WTC11 (cell line): ENCODE data around the gene ELOVL6. TPM values are rescaled to one million over a fixed set of nuclear protein-coding genes. Genes with fewer than 3 reads are reported as not detected.
A peak's percentile ranks its signal among the peaks of the same experiment; 100 is the strongest.

Experiments
- ATAC-seq: fragments of 200-7000 bp; cut with Tn5 transposase; 2 replicates; pipeline ENCODE4 v1.10.0; 2021; ENCODE audit warnings: mild to moderate bottlenecking, moderate library complexity
- Bru-seq: library from RNA; stranded (reverse); fragments of 400-500 nt; gene quantifications from one replicate; lab custom pipeline; 2021; lab: Mats Ljungman, UMichigan
- CTCF ChIA-PET: fragments of 300-600 bp; sonication (Branson Sonifier 250); formaldehyde crosslinking; loops from one replicate; lab custom pipeline; 2021; ENCODE audit warnings: antibody characterized with exemption; lab: Charles Lee
- POLR2A ChIA-PET: fragments of 350-600 bp; sonication (Branson Sonifier 250); formaldehyde crosslinking; loops from one replicate; lab custom pipeline; 2021; ENCODE audit warnings: antibody characterized with exemption; lab: Charles Lee
- DNase-seq: peaks from one replicate; pipeline ENCODE4 v3.0.0; 2021; ENCODE audit warnings: low spot score
- H3K27ac Mint-ChIP-seq: 2 replicates; pipeline ENCODE4 v1.8.0; 2021; ENCODE audit warnings: mixed read lengths
- H3K27me3 Mint-ChIP-seq: 2 replicates; pipeline ENCODE4 v1.8.0; 2021; ENCODE audit warnings: low read depth, mild to moderate bottlenecking, moderate library complexity, mixed read lengths
- H3K36me3 Mint-ChIP-seq: 2 replicates; pipeline ENCODE4 v1.8.0; 2021; ENCODE audit warnings: mixed read lengths
- H3K4me1 Mint-ChIP-seq: 2 replicates; pipeline ENCODE4 v1.8.0; 2022; ENCODE audit warnings: mixed read lengths
- H3K4me3 Mint-ChIP-seq: 2 replicates; pipeline ENCODE4 v1.8.0; 2021; ENCODE audit warnings: mild to moderate bottlenecking, moderate library complexity, mixed read lengths
- H3K9me3 Mint-ChIP-seq: 2 replicates; pipeline ENCODE4 v1.8.0; 2021; ENCODE audit warnings: mixed read lengths
- ATF1 ChIP-seq: sonication (generic); formaldehyde crosslinking; IDR thresholded peaks from 2 replicates; pipeline ENCODE4 v1.8.1; 2023; ENCODE audit warnings: mild to moderate bottlenecking, moderate library complexity, missing genetic modification reagents
- ATF3 ChIP-seq: sonication (generic); formaldehyde crosslinking; conservative IDR thresholded peaks from 2 replicates; pipeline ENCODE4 v1.8.1; 2022; ENCODE audit warnings: mild to moderate bottlenecking, missing genetic modification reagents
- E2F1 ChIP-seq: sonication (generic); formaldehyde crosslinking; IDR thresholded peaks from 2 replicates; pipeline ENCODE4 v1.8.0; 2022; ENCODE audit warnings: mild to moderate bottlenecking, missing genetic modification reagents
- E2F4 ChIP-seq: sonication (generic); formaldehyde crosslinking; IDR thresholded peaks from 2 replicates; pipeline ENCODE4 v1.8.1; 2022; ENCODE audit warnings: low read depth, mild to moderate bottlenecking, moderate library complexity, missing genetic modification reagents, borderline replicate concordance
- ERG ChIP-seq: fragments of 250-450 bp; sonication (Bioruptor Pico); IDR thresholded peaks from 2 replicates; pipeline ENCODE4 v1.8.0; 2021; ENCODE audit warnings: mild to moderate bottlenecking
- ESRRA ChIP-seq: sonication (generic); formaldehyde crosslinking; IDR thresholded peaks from 2 replicates; pipeline ENCODE4 v1.8.1; 2022; ENCODE audit warnings: mild to moderate bottlenecking, missing genetic modification reagents, borderline replicate concordance
- ETV6 ChIP-seq: sonication (generic); formaldehyde crosslinking; IDR thresholded peaks from 2 replicates; pipeline ENCODE4 v1.8.1; 2022; ENCODE audit warnings: mild to moderate bottlenecking, missing genetic modification reagents
- FOXK1 ChIP-seq: sonication (generic); formaldehyde crosslinking; IDR thresholded peaks from 2 replicates; pipeline ENCODE4 v1.8.0; 2022; ENCODE audit warnings: mild to moderate bottlenecking, moderate library complexity, missing genetic modification reagents
- HMGXB4 ChIP-seq: sonication (generic); formaldehyde crosslinking; IDR thresholded peaks from 2 replicates; pipeline ENCODE4 v1.8.1; 2023; ENCODE audit warnings: mild to moderate bottlenecking, moderate library complexity, missing genetic modification reagents
- MXD4 ChIP-seq: fragments of 250-450 bp; sonication (Bioruptor Pico); IDR thresholded peaks from 2 replicates; pipeline ENCODE4 v1.8.0; 2021; ENCODE audit warnings: mild to moderate bottlenecking, moderate library complexity, borderline replicate concordance
- MYBL2 ChIP-seq: sonication (generic); formaldehyde crosslinking; IDR thresholded peaks from 2 replicates; pipeline ENCODE4 v1.8.1; 2023; ENCODE audit warnings: mild to moderate bottlenecking, moderate library complexity, missing genetic modification reagents
- NFE2L1 ChIP-seq: sonication (generic); formaldehyde crosslinking; IDR thresholded peaks from 2 replicates; pipeline ENCODE4 v1.8.1; 2023; ENCODE audit warnings: missing genetic modification reagents
- NFYB ChIP-seq: sonication (generic); formaldehyde crosslinking; conservative IDR thresholded peaks from 2 replicates; pipeline ENCODE4 v1.8.0; 2022; ENCODE audit warnings: low read depth, missing genetic modification reagents
- NR1H2 ChIP-seq: sonication (generic); formaldehyde crosslinking; IDR thresholded peaks from 2 replicates; pipeline ENCODE4 v1.9.0; 2021; ENCODE audit warnings: mild to moderate bottlenecking, moderate library complexity, missing genetic modification reagents
- NR2C2 ChIP-seq: sonication (generic); formaldehyde crosslinking; IDR thresholded peaks from 2 replicates; pipeline ENCODE4 v1.8.0; 2022; ENCODE audit warnings: mild to moderate bottlenecking, missing genetic modification reagents
- PRRX2 ChIP-seq: fragments of 250-450 bp; sonication (Bioruptor Pico); IDR thresholded peaks from 2 replicates; pipeline ENCODE4 v1.8.0; 2021; ENCODE audit warnings: mild to moderate bottlenecking
- SMAD3 ChIP-seq: sonication (generic); formaldehyde crosslinking; IDR thresholded peaks from 2 replicates; pipeline ENCODE4 v1.8.0; 2022; ENCODE audit warnings: missing genetic modification reagents, mild to moderate bottlenecking, borderline replicate concordance
- SMAD4 ChIP-seq: sonication (generic); formaldehyde crosslinking; IDR thresholded peaks from 2 replicates; pipeline ENCODE4 v1.8.0; 2022; ENCODE audit warnings: mild to moderate bottlenecking, missing genetic modification reagents
- STAT6 ChIP-seq: sonication (generic); formaldehyde crosslinking; conservative IDR thresholded peaks from 2 replicates; pipeline ENCODE4 v1.8.1; 2023; ENCODE audit warnings: mild to moderate bottlenecking, low read depth, missing genetic modification reagents, moderate library complexity
- TCF7 ChIP-seq: sonication (generic); formaldehyde crosslinking; IDR thresholded peaks from 2 replicates; pipeline ENCODE4 v1.8.0; 2022; ENCODE audit warnings: mild to moderate bottlenecking, low read depth, missing genetic modification reagents, moderate library complexity
- TEAD1 ChIP-seq: sonication (generic); formaldehyde crosslinking; IDR thresholded peaks from 2 replicates; pipeline ENCODE4 v1.8.0; 2022; ENCODE audit warnings: mild to moderate bottlenecking, missing genetic modification reagents
- TEAD4 ChIP-seq: sonication (generic); formaldehyde crosslinking; IDR thresholded peaks from 2 replicates; pipeline ENCODE4 v1.8.0; 2022; ENCODE audit warnings: mild to moderate bottlenecking, missing genetic modification reagents
- ZBTB21 ChIP-seq: sonication (generic); formaldehyde crosslinking; IDR thresholded peaks from 2 replicates; pipeline ENCODE4 v1.8.1; 2023; ENCODE audit warnings: mild to moderate bottlenecking, missing genetic modification reagents, borderline replicate concordance
- ZNF219 ChIP-seq: sonication (generic); formaldehyde crosslinking; IDR thresholded peaks from 2 replicates; pipeline ENCODE4 v1.8.0; 2023; ENCODE audit warnings: missing genetic modification reagents, mild to moderate bottlenecking, borderline replicate concordance
- ZNF317 ChIP-seq: sonication (generic); formaldehyde crosslinking; IDR thresholded peaks from 2 replicates; pipeline ENCODE4 v1.8.1; 2023; ENCODE audit warnings: low read depth, mild to moderate bottlenecking, moderate library complexity, missing genetic modification reagents, borderline replicate concordance
- ZNF671 ChIP-seq: fragments of 250-450 bp; sonication (Bioruptor Pico); IDR thresholded peaks from 2 replicates; pipeline ENCODE4 v1.8.0; 2021; ENCODE audit warnings: mild to moderate bottlenecking
- long read RNA-seq, 3 experiments: library from RNA in 1 of 3; library from capped mRNA in 1 of 3; library from polyadenylated mRNA in 1 of 3; unstranded in 2 of 3; stranded (forward) in 1 of 3; transcript quantifications; one replicate each; pipeline ENCODE4 v2.0.0, GENCODE V29; 2021
- total RNA-seq: library from RNA; stranded (reverse); gene quantifications from 3 replicates; pipeline ENCODE4 v1.2.3, GENCODE V29; 2021

The ELOVL6 gene
- total RNA-seq: 83.8 to 87.4 TPM (median 84.2 TPM) in 3 replicates
- percentile 88 among the genes with signal in this experiment for Bru-seq, nascent RNA
- long read RNA-seq, experiment 1, full-length matches to known transcripts: 245 of 319 reads
- long read RNA-seq, experiment 1, partial matches to known transcripts: 7 of 319 reads
- long read RNA-seq, experiment 1, other reads (novel, unspliced or antisense): 67 of 319 reads
- long read RNA-seq, experiment 2, full-length matches to known transcripts: 50 of 111 reads
- long read RNA-seq, experiment 2, partial matches to known transcripts: 0 of 111 reads
- long read RNA-seq, experiment 2, other reads (novel, unspliced or antisense): 61 of 111 reads
- long read RNA-seq, experiment 3, full-length matches to known transcripts: 66 of 75 reads
- long read RNA-seq, experiment 3, partial matches to known transcripts: 0 of 75 reads
- long read RNA-seq, experiment 3, other reads (novel, unspliced or antisense): 9 of 75 reads

- peak within 1 kb of the TSS; percentile 99 for H3K27ac Mint-ChIP-seq
- no peaks in the 10 kb centered on the region for H3K9me3 Mint-ChIP-seq
- TF ChIP-seq ZNF219 (CRISPR knock-in tag) (no peak), SMAD3 (CRISPR knock-in tag) (no peak), ERG (CRISPR knock-in tag) (no peak), E2F4 (CRISPR knock-in tag) (no peak), E2F1 (CRISPR knock-in tag) (no peak), TEAD1 (CRISPR knock-in tag) (0 out of 2 replicates have a peak, but pooled peaks have one; percentile 80), NR1H2 (CRISPR knock-in tag) (no peak), ZBTB21 (CRISPR knock-in tag) (no peak), SMAD4 (no peak), ETV6 (CRISPR knock-in tag) (peak; percentile 95), TCF7 (CRISPR knock-in tag) (no peak), TEAD4 (CRISPR knock-in tag) (no peak), NFYB (CRISPR knock-in tag) (no peak), STAT6 (CRISPR knock-in tag) (no peak), HMGXB4 (CRISPR knock-in tag) (0 out of 2 replicates have a peak, but pooled peaks have one; percentile 30), FOXK1 (CRISPR knock-in tag) (peak; percentile 91), MYBL2 (CRISPR knock-in tag) (peak; percentile 35; the same call in 1 of the 2 replicates), NFE2L1 (no peak; the same call in 1 of the 2 replicates), ATF1 (no peak), ESRRA (CRISPR knock-in tag) (no peak; the same call in 1 of the 2 replicates), NR2C2 (CRISPR knock-in tag) (no peak), ATF3 (CRISPR knock-in tag) (no peak), ZNF671 (CRISPR knock-in tag) (0 out of 2 replicates have a peak, but pooled peaks have one; percentile 57), MXD4 (CRISPR knock-in tag) (no peak), ZNF317 (CRISPR knock-in tag) (no peak), PRRX2 (no peak)
Measured at GRCh38 chr4:110198435-110199416, at the start of gene ELOVL6. TSS of gene ELOVL6 (minus strand) at chr4:110198615. CDS start at chr4:110198335, 280 bp downstream.

More at GRCh38 chr4:110198435-110199416, at the start of gene ELOVL6:
- ATAC-seq (peak; percentile 50), DNase-seq (peak; percentile 81)
- Mint-ChIP-seq H3K36me3 (no peaks in the 10 kb centered on the region), H3K4me1 (peaks cover 41% of the 10 kb centered on the region), H3K4me3 (peak within 1 kb of the TSS; percentile 91), H3K27me3 (no peaks in the 10 kb centered on the region)
- ChIA-PET CTCF (interaction anchor here (0.5 to 0.9 kb wide), 3 partner anchors 17 to 312 kb away, joined by 3 to 4 read pairs (median 3); no protein-coding TSS in a partner anchor), POLR2A (interaction anchor here (0.6 to 1.0 kb wide), 8 partner anchors 14 to 1293 kb away, joined by 3 to 6 read pairs (median 3); no protein-coding TSS in a partner anchor)
